ENCODE measurements around the gene CAPN6.

Gene CAPN6

GRCh38 chrX:111282139-111282538, 11.9 kb upstream of the CAPN6 start:
- no peak for TF ChIP-seq TAF1 (IDR thresholded peaks at IDR 0.05; ENCODE audit: low read depth, low read length)
- TF ChIP-seq POLR2A (IDR thresholded peaks at IDR 0.05; ENCODE audit: low read depth, low read length) = no peak
- TF ChIP-seq SPI1 (IDR thresholded peaks at IDR 0.05; ENCODE audit: low read depth, low read length) = no peak
- no peak for TF ChIP-seq POU2F2 (IDR thresholded peaks at IDR 0.05; ENCODE audit: low read depth, low read length)
- no peak for TF ChIP-seq POLR2AphosphoS5 (IDR thresholded peaks at IDR 0.05; ENCODE audit: low read depth, low read length)
- no peak for TF ChIP-seq PAX5 (IDR thresholded peaks at IDR 0.05; ENCODE audit: insufficient read depth, low read length, severe bottlenecking)

GRCh38 chrX:111268506-111268905, 1.8 kb downstream of the CAPN6 start:
- DNase-seq (ENCODE audit: insufficient read length, low spot score) = no peak
- TF ChIP-seq PAX5 (IDR thresholded peaks at IDR 0.05; ENCODE audit: insufficient read depth, low read length, severe bottlenecking) (no peak), TAF1 (IDR thresholded peaks at IDR 0.05; ENCODE audit: low read depth, low read length) (no peak), SPI1 (IDR thresholded peaks at IDR 0.05; ENCODE audit: low read depth, low read length) (no peak), POLR2AphosphoS5 (IDR thresholded peaks at IDR 0.05; ENCODE audit: low read depth, low read length) (no peak), POU2F2 (IDR thresholded peaks at IDR 0.05; ENCODE audit: low read depth, low read length) (no peak), POLR2A (IDR thresholded peaks at IDR 0.05; ENCODE audit: low read depth, low read length) (no peak)
- FAIRE-seq = no peak

More at GRCh38 chrX:111282139-111282538, 11.9 kb upstream of the CAPN6 start:
- FAIRE-seq (no peak), DNase-seq (ENCODE audit: insufficient read length, low spot score) (no peak)

GRCh38 chrX:111265486-111265885, 4.8 kb downstream of the CAPN6 start:
- no peak for FAIRE-seq
- TF ChIP-seq SPI1 (IDR thresholded peaks at IDR 0.05; ENCODE audit: low read depth, low read length) (no peak), TAF1 (IDR thresholded peaks at IDR 0.05; ENCODE audit: low read depth, low read length) (no peak), PAX5 (IDR thresholded peaks at IDR 0.05; ENCODE audit: insufficient read depth, low read length, severe bottlenecking) (no peak), POLR2A (IDR thresholded peaks at IDR 0.05; ENCODE audit: low read depth, low read length) (no peak), POLR2AphosphoS5 (IDR thresholded peaks at IDR 0.05; ENCODE audit: low read depth, low read length) (no peak), POU2F2 (IDR thresholded peaks at IDR 0.05; ENCODE audit: low read depth, low read length) (no peak)
- no peak for DNase-seq (ENCODE audit: insufficient read length, low spot score)

GRCh38 chrX:111264385-111264784, 5.9 kb downstream of the CAPN6 start:
- FAIRE-seq (no peak), DNase-seq (ENCODE audit: insufficient read length, low spot score) (no peak)
- no peak for TF ChIP-seq POLR2AphosphoS5 (IDR thresholded peaks at IDR 0.05; ENCODE audit: low read depth, low read length)
- no peak for TF ChIP-seq SPI1 (IDR thresholded peaks at IDR 0.05; ENCODE audit: low read depth, low read length)
- no peak for TF ChIP-seq TAF1 (IDR thresholded peaks at IDR 0.05; ENCODE audit: low read depth, low read length)
- TF ChIP-seq POLR2A (IDR thresholded peaks at IDR 0.05; ENCODE audit: low read depth, low read length) = no peak
- no peak for TF ChIP-seq POU2F2 (IDR thresholded peaks at IDR 0.05; ENCODE audit: low read depth, low read length)
- no peak for TF ChIP-seq PAX5 (IDR thresholded peaks at IDR 0.05; ENCODE audit: insufficient read depth, low read length, severe bottlenecking)

GRCh38 chrX:111262086-111262485, 8.2 kb downstream of the CAPN6 start:
- TF ChIP-seq PAX5 (IDR thresholded peaks at IDR 0.05; ENCODE audit: insufficient read depth, low read length, severe bottlenecking) (no peak), SPI1 (IDR thresholded peaks at IDR 0.05; ENCODE audit: low read depth, low read length) (no peak), POLR2A (IDR thresholded peaks at IDR 0.05; ENCODE audit: low read depth, low read length) (no peak), TAF1 (IDR thresholded peaks at IDR 0.05; ENCODE audit: low read depth, low read length) (no peak), POU2F2 (IDR thresholded peaks at IDR 0.05; ENCODE audit: low read depth, low read length) (no peak), POLR2AphosphoS5 (IDR thresholded peaks at IDR 0.05; ENCODE audit: low read depth, low read length) (no peak)
- FAIRE-seq (no peak), DNase-seq (ENCODE audit: insufficient read length, low spot score) (no peak)

GRCh38 chrX:111260451-111260850, 9.8 kb downstream of the CAPN6 start:
- DNase-seq (ENCODE audit: insufficient read length, low spot score) (no peak), FAIRE-seq (no peak)
- TF ChIP-seq SPI1 (IDR thresholded peaks at IDR 0.05; ENCODE audit: low read depth, low read length) (no peak), POLR2A (IDR thresholded peaks at IDR 0.05; ENCODE audit: low read depth, low read length) (no peak), POLR2AphosphoS5 (IDR thresholded peaks at IDR 0.05; ENCODE audit: low read depth, low read length) (no peak), PAX5 (IDR thresholded peaks at IDR 0.05; ENCODE audit: insufficient read depth, low read length, severe bottlenecking) (no peak), POU2F2 (IDR thresholded peaks at IDR 0.05; ENCODE audit: low read depth, low read length) (no peak)

GRCh38 chrX:111259559-111259958, 10.7 kb downstream of the CAPN6 start:
- no peak for TF ChIP-seq POLR2A (IDR thresholded peaks at IDR 0.05; ENCODE audit: low read depth, low read length)
- no peak for TF ChIP-seq SPI1 (IDR thresholded peaks at IDR 0.05; ENCODE audit: low read depth, low read length)
- TF ChIP-seq POLR2AphosphoS5 (IDR thresholded peaks at IDR 0.05; ENCODE audit: low read depth, low read length) = no peak
- TF ChIP-seq POU2F2 (IDR thresholded peaks at IDR 0.05; ENCODE audit: low read depth, low read length) = no peak
- no peak for TF ChIP-seq PAX5 (IDR thresholded peaks at IDR 0.05; ENCODE audit: insufficient read depth, low read length, severe bottlenecking)
- no peak for TF ChIP-seq TAF1 (IDR thresholded peaks at IDR 0.05; ENCODE audit: low read depth, low read length)
- no peak for FAIRE-seq
- DNase-seq (ENCODE audit: insufficient read length, low spot score) = no peak

GRCh38 chrX:111257733-111258132, 12.6 kb downstream of the CAPN6 start:
- DNase-seq (ENCODE audit: insufficient read length, low spot score) (no peak), FAIRE-seq (no peak)
- TF ChIP-seq TAF1 (IDR thresholded peaks at IDR 0.05; ENCODE audit: low read depth, low read length) (no peak), POLR2AphosphoS5 (IDR thresholded peaks at IDR 0.05; ENCODE audit: low read depth, low read length) (no peak), POLR2A (IDR thresholded peaks at IDR 0.05; ENCODE audit: low read depth, low read length) (no peak), SPI1 (IDR thresholded peaks at IDR 0.05; ENCODE audit: low read depth, low read length) (no peak)

- no peak for FAIRE-seq
- DNase-seq (ENCODE audit: insufficient read length, low spot score) = no peak
- TF ChIP-seq TAF1 (IDR thresholded peaks at IDR 0.05; ENCODE audit: low read depth, low read length) (no peak), SPI1 (IDR thresholded peaks at IDR 0.05; ENCODE audit: low read depth, low read length) (no peak), POLR2A (IDR thresholded peaks at IDR 0.05; ENCODE audit: low read depth, low read length) (no peak), POU2F2 (IDR thresholded peaks at IDR 0.05; ENCODE audit: low read depth, low read length) (no peak), PAX5 (IDR thresholded peaks at IDR 0.05; ENCODE audit: insufficient read depth, low read length, severe bottlenecking) (no peak), POLR2AphosphoS5 (IDR thresholded peaks at IDR 0.05; ENCODE audit: low read depth, low read length) (no peak)
These were observed 15.2 kb downstream of the CAPN6 start for GRCh38 chrX:111254896-111255693.
